Activated CD4-positive, alpha-beta T cell treated with anti-CD3 and anti-CD28 coated beads, Interleukin-2, Interleukin-6, amounts not matched to agents 100 ng/mL and 50 ng/mL, durations not matched to agents 16 hours and 8 hours (primary cell): ENCODE measurements around the gene CARD18.
"Not testable (repeated sequence)": the region's sequence is repeated elsewhere in the genome, so short reads cannot be mapped to it uniquely, and the experiment has no call there.

Experiments used
- DNase-seq: peaks from one replicate; pipeline ENCODE4 v3.0.0-alpha.2; 2020

Gene CARD18

GRCh38 chr11:105132716-105133511, 6.7 kb downstream of the CARD18 start:
- DNase-seq: no peak

GRCh38 chr11:105130189-105130813, 9.3 kb downstream of the CARD18 start:
- no peak for DNase-seq

- DNase-seq: no peak
Measured at GRCh38 chr11:105124756-105125155, 14.8 kb downstream of the CARD18 start.

- no peak for DNase-seq
Measured at GRCh38 chr11:105111145-105111944, 28.2 kb downstream of the CARD18 start.

GRCh38 chr11:105110688-105111030, 28.9 kb downstream of the CARD18 start:
- no peak for DNase-seq

GRCh38 chr11:105109855-105110687, 29.5 kb downstream of the CARD18 start:
- no peak for DNase-seq

GRCh38 chr11:105109321-105109720, 30.2 kb downstream of the CARD18 start:
- DNase-seq: no peak

- DNase-seq: no peak
Measured at GRCh38 chr11:105108247-105108646, 31.3 kb downstream of the CARD18 start.

- peak; percentile 63 for DNase-seq
Measured at GRCh38 chr11:105107226-105107825, 32.2 kb downstream of the CARD18 start.

- no peak for DNase-seq
Measured at GRCh38 chr11:105106140-105106539, 33.4 kb downstream of the CARD18 start.

GRCh38 chr11:105104292-105104691, 35.3 kb downstream of the CARD18 start:
- DNase-seq: no peak

- DNase-seq: no peak
Measured at GRCh38 chr11:105103336-105103735, 36.2 kb downstream of the CARD18 start.

GRCh38 chr11:105102079-105102581, 37.4 kb downstream of the CARD18 start:
- not testable (repeated sequence) for DNase-seq

GRCh38 chr11:105100981-105101630, 38.5 kb downstream of the CARD18 start:
- peak; percentile 39 for DNase-seq

- peak; percentile 70 for DNase-seq
Measured at GRCh38 chr11:105100206-105100605, 39.4 kb downstream of the CARD18 start.

- peak; percentile 7 for DNase-seq
Measured at GRCh38 chr11:105099594-105099993, 40.0 kb downstream of the CARD18 start.

GRCh38 chr11:105092256-105093239, 47.0 kb downstream of the CARD18 start:
- DNase-seq: no peak
